HG03342 (cell line): ENCODE data around the gene ODF2L.

Experiments
- ATAC-seq: cut with Tn5 transposase; IDR thresholded peaks from one replicate; pipeline ENCODE4 v1.9.1; 2021; ENCODE audit warnings: mild to moderate bottlenecking, moderate library complexity; ENCODE audit not compliant: unreplicated experiment

Gene ODF2L, protein sequence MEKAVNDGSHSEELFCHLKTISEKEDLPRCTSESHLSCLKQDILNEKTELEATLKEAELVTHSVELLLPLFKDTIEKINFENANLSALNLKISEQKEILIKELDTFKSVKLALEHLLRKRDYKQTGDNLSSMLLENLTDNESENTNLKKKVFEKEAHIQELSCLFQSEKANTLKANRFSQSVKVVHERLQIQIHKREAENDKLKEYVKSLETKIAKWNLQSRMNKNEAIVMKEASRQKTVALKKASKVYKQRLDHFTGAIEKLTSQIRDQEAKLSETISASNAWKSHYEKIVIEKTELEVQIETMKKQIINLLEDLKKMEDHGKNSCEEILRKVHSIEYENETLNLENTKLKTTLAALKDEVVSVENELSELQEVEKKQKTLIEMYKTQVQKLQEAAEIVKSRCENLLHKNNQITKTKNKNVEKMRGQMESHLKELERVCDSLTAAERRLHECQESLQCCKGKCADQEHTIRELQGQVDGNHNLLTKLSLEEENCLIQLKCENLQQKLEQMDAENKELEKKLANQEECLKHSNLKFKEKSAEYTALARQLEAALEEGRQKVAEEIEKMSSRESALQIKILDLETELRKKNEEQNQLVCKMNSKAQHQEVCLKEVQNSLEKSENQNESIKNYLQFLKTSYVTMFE

DNA sequence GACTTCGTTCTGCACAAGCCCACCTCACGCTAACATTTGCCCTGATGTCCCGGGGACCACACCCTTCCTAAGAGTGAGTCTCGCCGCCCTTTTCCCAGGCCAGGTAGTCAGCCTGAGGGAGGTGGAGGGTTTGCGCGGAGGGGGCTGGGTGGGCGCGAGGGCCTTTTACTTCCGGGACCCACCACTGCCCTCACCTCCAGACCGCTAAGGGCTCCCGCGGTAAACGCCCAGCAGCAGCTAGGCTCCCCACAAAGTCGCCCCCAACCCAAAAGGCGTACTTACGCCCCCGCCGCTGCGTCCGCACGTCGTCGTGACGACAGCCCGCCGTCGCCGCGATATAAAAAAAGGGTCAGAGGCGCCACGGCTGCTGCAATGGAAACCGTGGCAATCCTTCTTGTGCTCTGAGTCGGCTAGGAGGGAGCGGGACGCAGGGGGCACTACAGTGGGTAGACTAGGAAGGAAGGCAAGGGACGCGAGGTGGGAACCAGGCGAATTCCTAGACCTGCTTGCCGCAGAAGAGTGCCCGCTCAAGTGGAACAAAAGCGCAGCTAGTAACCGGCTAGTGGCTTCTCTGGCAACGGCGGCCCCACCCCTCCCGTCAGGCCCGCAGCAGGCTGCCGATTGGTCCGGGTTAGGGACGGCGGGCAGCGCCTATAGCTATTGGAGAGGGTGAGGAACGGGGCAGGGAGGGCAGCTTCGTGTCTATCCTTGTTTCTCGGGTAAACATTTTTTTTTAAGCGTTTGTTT is at the start of gene ODF2L:
TSS of gene ODF2L (minus strand) at position 573 of the 747 bp plus-strand sequence. CDS start 9,296 bp downstream, outside the sequence.
- ATAC-seq, result peak; percentile 100

DNA sequence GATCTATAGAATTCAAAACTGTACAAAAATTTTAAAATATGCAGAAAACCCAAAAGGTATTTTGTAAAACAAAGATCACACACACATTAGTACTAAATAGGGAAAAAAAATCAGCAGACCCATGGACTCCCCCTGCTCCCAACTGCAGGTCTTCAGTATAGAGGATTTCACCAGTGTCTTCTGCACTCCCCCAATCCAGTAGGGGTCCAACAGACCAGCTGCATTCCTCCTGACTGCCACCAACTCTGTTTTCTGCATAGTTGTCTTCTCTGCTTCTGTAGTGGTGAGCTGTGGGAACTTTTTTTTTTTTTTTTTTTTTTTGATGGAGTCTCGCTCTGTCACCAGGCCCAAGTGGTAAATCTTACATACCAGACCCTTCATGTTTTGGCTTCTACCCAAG is 49.8 kb upstream of the ODF2L start:
- no peak for ATAC-seq

DNA sequence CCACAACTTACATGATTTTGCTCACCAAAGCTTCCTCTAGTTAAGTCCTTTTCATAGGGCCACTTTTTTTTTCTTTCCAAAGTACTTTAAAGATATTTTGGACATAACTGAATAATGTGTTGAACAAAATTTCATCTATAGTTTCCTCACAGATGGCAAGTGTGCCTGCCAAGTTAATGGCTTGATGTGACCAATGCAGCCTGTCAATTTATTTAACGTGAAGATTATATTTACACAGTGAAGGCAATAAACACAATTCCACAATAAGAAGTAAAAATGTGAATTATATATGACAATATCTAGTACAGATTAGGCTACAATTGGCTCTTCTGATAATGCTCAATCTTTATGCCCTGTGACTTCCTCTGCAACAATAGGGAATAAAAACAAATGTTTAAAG is 45.9 kb upstream of the ODF2L start:
- no peak for ATAC-seq

DNA sequence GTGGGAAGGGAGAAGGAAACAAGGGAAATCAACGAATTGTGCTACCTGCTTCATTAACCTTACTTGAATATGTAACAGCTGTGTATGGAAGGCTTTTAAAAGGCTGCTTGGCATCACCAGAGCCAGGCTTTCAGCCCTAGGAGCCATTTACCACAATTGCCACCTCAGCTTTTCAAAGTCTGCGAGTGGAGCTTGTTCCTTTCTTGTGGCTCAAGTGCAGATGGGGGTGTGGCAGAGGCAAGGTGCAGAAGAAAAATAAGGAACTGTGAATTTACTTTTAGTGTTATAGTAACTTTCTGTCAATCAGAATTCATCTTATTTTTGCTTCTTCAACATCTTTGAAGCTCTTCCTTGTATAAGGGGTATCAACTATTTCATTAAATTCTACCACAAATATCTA is 45.5 kb upstream of the ODF2L start:
- ATAC-seq, result no peak

DNA sequence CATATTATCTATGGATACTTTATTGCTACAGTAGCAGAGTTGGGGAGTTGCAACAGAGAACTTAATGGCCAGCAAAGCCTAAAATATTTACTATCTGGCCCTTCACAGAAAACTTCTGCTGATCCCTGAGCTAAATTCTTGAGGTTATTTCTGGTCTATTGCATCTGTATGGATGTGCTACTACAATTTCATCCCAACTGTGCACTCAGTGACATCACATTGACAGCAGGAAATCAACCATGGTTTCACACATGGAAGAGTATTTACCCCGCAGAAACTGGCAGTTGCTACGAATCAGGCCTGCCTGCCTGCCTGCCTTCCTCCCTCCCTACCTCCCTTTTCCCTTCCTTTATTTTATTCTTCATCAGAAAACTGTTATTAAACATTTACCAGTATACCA is 39.9 kb upstream of the ODF2L start:
- ATAC-seq, result no peak

DNA sequence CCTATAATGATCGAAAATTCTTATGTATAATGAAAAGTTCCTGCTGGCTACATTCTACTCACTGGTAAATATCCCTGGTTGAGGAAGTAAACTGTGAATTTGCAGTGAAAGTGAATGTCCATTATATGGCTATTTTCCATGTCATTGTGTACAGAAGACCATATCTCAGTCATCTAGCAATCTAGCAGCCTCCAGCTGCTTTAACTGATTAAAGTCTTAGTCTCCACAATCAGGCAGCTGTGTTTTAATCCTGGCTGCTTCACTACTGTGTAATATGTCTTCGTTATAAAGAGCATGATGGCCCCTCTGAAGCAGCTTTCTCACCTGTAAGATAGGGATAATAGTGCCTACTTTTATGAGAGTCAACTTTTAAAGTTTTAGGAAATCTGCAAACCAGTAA is 39.2 kb upstream of the ODF2L start:
- ATAC-seq, result no peak

DNA sequence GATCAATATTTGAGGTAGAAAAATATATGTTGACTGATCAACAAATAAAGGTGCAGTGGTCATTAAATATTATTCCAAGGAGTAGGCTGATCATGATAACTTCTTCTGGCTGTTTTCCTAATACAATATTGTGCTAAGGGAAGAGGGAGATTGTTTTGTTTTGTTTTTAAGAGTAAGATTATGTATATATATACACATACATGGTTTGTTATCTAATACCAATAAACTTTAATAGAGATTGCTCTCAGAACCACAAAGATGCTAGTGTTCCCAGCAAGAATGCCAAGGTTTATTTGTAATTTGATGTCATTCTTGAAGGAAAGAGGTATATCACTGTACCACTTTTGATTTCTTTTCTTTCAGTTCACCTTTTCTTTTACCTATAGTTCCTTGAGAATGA is 37.9 kb upstream of the ODF2L start:
- no peak for ATAC-seq

DNA sequence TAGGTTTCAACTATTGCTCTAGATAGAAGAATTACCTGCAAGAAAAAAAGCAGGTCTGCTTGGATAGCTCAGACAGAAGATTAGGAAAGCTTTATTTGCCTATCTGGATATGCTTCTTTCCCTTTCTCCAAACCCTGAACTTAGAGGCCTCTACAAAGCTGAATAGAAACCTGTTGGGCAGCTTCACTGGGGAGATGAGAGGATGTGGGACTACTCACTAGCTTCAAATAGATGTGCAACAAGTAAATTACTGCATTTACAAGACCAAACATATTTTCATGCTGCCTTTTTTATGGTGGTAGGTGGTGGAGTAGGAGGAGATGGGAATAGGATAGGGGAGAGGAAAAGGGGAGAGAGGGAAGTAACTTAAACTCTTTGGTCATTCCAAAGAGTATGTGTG is 34.3 kb upstream of the ODF2L start:
- ATAC-seq, result no peak

DNA sequence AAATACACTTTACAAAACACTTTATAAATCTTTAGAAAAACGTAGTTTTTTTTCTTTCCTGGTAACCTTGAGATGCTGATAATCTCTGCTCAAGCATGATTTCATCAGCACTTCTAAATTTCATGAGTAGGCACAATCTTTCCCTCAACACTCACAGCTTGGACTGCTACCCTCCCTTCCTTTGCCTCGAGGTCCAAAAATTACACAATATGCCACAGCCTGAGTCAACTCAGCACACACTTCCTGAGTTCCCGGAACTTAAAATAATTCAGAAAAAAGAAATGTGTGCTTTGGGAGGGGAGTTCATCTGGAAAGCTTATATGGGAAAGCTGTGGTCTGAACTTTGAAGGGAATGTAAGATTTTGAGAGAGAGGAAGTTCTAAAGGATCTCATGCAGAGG is 33.7 kb upstream of the ODF2L start:
- no peak for ATAC-seq

DNA sequence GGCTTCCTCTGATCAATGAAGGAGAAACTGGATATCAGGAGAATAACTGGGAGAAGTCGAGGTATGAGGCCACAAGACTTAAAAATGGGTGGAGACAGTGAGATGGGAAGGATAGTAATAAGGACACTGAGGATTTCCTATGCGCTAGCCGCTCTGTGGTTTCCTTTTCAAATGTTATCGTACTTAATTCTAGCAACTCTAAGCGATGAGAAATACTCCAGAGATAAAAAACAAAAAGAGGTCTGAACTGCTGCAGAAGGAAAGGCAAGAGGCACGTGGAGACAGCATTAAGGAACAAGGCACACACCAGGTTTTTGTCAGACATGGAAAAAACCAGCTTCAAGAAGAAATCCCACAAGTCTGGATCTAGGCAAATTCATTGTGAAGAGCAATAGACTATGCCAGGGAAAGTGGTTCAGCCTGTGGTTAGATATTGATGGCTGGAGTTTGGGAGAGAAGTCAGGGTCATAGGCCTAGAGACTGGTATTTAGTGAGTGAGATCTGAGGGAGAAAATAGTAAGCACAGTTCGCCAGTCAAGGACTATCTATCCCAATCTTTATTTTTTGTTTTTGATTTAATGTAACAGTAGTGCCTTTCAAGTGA is 33.1 kb upstream of the ODF2L start:
- ATAC-seq, result no peak

DNA sequence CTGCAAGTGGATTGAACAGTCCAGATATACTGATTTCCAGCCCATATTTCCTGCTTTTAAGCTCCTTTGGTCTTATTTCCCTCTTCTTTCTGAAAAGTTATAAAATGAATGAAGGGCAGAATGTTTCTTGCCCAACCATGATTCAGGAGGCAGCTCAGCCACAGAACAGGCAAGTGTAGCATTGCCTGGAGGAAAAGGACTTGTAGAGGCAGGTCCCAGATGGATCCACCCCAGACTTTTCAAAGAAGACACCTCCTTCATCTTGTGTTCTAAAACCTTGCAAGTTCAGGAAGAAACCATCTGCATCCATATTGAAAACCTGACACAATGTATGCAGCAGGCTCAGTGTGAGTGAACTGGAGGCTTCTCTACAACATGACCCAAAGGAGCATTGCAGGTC is 27.8 kb upstream of the ODF2L start, which contains the start of gene CLCA2:
TSS of gene CLCA2 (plus strand) at position 299 of the 400 bp plus-strand sequence. CDS start at position 376, 77 bp downstream.
- ATAC-seq, result no peak

DNA sequence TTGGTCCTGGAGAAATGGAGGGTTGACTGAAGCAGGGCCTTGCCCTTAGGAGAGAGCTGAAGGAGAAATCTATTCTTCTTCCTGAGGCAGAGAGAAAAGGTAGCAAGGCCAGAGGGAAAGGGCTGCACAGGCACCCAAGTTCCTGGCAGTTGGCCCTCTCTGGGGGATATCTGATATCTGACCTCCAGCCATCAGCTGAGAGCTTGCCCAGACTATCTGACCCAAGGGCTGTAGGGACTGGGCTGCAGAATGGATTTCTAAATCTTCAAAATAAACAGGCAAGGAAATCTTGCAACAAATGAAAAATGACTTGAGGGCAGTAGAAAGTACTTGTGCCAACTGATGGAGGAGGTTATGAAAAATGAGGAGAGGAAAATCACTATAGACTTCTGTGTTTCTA is 27.4 kb upstream of the ODF2L start:
- ATAC-seq, result no peak

DNA sequence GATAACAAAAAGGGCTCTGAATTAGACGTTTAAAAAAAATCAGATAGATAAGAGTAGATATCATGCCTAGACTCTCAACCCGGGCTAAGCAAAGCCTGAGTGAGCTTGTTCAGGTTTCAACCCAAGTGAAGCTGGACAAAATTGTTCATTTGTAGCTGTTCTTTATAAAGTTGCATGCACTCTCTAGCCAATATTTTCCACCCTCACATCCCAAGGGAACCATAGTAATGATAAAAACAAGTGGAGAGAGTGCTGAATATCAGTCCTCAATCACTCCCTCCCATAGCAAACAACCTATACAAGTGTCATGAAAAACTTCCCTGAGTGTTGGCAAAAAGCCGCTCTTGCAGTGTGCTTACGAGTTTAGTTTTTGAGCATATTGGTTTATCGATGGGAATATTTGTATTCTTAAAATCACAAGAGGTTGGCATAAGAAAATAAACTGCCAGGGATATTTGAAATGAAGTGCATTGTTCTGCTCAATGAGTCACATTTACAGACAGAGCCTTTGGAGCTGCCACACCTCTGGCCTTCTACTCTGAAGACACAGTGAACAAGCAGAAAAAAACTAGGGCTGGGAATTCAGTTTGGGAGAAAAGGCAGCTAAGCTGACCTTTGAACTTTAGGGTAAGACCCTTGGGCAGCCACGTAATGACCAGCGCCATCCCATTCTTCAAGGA is 25.6 kb upstream of the ODF2L start:
- ATAC-seq, result no peak

DNA sequence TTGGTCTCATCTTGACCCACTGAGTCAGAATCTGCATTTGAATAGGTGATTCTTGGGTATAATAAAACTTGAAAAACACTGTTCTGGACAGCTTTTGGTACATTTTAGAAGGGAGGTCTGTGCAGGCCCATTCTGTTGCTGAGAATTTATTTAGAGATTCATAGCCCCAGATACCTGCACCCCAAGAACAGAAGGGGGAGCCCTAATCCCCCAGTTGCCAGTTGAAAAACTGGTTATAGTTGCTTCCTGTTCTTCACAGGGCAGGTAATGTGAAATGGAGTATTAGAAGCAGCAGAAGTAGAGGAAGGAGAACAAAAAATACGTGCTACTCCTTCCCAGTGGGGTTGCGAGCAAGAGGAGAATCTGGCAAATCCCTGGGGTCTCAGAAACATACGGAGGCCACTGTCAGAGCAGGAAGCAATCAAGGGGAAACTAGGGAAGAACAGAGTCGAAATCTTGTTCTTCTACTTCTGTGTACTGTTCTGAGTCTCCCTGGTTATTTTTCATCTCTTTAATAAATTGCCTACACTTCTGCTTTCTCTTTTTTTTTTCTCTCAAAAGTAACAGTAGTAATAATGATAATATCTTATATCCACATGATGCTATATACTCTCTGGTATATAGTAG is 23.3 kb upstream of the ODF2L start:
- ATAC-seq, result peak; percentile 96

DNA sequence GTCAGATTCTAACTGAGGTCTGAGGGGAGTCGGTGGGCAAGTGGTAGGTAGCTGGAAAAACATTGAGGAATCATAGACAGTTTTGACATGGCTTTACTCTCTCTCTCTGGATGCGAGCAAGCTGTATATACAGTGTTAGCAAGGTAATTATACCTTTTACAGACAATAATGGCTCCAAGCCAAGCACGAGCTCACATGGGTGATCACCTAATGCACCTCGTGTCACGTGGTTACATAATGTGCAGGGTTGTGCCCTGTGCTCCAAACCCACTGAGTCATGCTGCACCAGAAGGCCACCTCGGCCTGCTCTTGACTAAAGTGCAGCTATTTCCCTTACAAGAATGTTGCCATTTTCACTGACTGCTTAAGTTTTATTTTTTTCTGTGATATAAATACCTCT is 20.2 kb upstream of the ODF2L start:
- ATAC-seq, result no peak

DNA sequence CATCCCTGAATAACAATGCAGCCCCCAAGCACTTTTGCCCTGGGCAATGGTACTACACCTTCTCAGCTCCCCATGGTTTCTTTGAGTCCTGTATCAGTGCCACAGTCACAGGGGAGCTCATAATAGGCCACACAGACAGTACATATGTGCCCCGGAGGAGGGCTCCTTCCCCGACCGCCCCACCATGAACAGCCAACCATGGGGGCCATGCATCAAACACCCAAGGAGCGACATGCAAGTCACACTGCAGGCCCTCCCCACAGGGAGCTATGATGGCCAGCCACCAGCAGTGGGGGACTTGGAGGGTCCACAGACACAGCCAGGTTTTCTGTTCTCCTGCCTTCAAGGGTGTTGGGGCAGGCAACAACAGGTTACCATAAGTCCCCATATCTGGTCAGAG is 14.8 kb upstream of the ODF2L start:
- ATAC-seq, result no peak

DNA sequence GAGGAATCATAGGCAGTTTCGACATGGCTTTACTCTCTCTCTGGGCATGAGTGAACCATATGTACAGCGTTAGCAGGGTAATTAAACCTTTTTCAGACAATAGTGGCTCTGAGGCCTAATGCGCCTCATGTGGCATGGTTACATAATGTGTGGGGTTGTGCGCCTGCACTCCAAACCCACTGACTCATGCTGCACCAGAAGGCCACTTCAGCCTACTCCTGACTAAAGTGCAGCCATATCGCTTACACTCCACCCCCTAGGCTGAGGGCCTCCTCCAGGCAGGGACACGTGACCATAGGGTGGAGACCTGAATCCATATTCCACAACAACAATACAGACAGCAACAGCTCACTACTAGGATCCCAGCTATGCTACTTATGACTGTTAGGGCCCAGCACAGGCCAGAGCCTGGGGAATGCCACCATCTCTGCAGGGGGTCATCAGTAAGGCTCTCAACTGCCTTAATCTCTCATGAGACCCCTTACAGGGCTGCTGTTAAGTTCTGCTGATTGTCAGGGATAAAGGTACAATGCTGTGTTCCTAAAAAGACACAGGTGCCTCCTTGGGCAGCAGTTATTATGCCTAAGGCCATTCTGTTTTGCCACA is 13.4 kb upstream of the ODF2L start:
- no peak for ATAC-seq

DNA sequence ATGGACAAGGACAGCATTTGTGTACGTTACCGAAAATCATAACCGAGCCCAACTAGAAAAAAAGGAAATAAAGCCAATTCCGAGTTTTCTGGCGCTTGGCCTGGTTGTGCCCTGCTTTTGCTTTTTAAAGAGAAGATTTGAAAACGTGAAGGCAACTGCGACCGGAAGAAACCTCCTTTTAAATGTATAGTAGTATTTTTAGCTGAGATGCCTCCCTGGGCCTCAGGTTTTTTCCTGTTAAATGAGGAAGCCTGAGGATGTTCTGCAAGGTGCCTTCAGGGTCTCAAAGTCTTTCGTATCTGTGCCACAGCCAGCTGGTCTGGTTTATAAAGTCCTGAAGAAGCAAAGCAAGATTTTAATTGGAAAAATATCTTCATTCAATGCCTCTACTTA is 371 bp upstream of the ODF2L start:
- peak; percentile 21 for ATAC-seq

DNA sequence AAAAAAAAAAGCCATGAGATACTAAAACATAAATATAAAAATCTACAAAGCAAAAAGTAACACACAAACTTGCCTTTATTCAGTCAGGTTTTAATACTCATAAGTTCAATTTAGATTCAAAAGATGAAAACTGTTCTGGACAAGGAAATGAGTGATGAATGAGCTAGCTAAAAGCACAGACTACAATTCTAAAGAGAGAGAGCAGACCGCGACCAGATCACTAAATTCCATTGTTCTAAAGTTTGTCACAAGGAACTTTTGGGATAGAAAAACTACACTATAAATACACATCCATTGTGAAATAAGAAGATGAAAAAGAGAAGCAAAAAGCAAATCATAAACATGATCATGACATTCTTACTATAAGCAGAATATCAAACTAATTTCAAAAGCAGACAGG is 1.7 kb downstream of the ODF2L start:
- no peak for ATAC-seq

DNA sequence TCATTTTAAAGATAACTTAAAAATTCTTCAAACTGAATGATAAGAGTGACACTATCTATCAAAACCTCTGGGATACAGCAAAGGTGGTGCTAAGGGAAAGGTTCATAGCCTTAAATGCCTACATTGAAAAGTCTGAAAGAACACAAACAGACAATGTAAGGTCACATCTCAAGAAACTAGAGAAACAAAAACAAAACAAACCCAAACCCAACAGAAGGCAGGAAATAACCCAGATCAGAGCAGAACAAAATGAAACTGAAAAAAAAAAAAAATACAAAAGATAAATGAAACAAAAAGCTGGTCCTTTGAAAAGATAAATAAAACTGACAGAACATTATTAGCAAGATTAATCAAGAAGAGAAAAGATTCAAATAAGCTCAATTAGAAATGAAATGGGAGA is 6.8 kb downstream of the ODF2L start:
- ATAC-seq, result peak; percentile 85
